PC-9 (cell line): ENCODE data around the gene TRAPPC6A. TPM values are rescaled to one million over a fixed set of nuclear protein-coding genes. Genes with fewer than 3 reads are reported as not detected.

Experiments used
- BruUV-seq: library from RNA; stranded (reverse); fragments of 400-500 nt; replicated peaks from 2 replicates; lab custom pipeline; 2021; lab: Mats Ljungman, UMichigan
- CTCF ChIA-PET: fragments of 300-600 bp; sonication (Branson Sonifier 250); formaldehyde crosslinking; loops from one replicate; lab custom pipeline; 2022; ENCODE audit warnings: antibody characterized with exemption; lab: Charles Lee
- POLR2A ChIA-PET: fragments of 300-600 bp; sonication (Branson Sonifier 250); formaldehyde crosslinking; loops from one replicate; lab custom pipeline; 2022; ENCODE audit warnings: antibody characterized with exemption; ENCODE audit not compliant: unreplicated experiment; lab: Charles Lee
- DNase-seq, 2 experiments: peaks; one replicate each; pipeline versions ENCODE4 v3.0.0 to v3.0.0-alpha.2; 2015 to 2022; ENCODE audit warnings: mixed read lengths in 1 of 2
- H2AFZ ChIP-seq: fragments of 200-600 bp; sonication (generic); 2 replicates; pipeline ENCODE4 v1.8.1; 2017; ENCODE audit warnings: antibody characterized with exemption
- H3F3A ChIP-seq: fragments of 200-600 bp; sonication (generic); 2 replicates; pipeline ENCODE4 v1.8.1; 2017; ENCODE audit warnings: antibody characterized with exemption, mild to moderate bottlenecking, low read depth; ENCODE audit not compliant: insufficient read depth
- H3K27ac ChIP-seq: fragments of 200-600 bp; sonication (generic); 2 replicates; pipeline ENCODE4 v1.6.1; 2016; ENCODE audit warnings: mixed run types
- H3K27me3 ChIP-seq: fragments of 200-600 bp; sonication (generic); 2 replicates; pipeline ENCODE4 v1.6.1; 2016; ENCODE audit warnings: low read depth, mixed run types; ENCODE audit not compliant: insufficient read depth
- H3K36me3 ChIP-seq: fragments of 200-600 bp; sonication (generic); 2 replicates; pipeline ENCODE4 v1.6.1; 2016; ENCODE audit warnings: low read depth, mixed run types
- H3K4me1 ChIP-seq: fragments of 200-600 bp; sonication (generic); replicated peaks from 2 replicates; pipeline ENCODE4 v1.6.1; 2016; ENCODE audit warnings: mixed run types; ENCODE audit not compliant: insufficient read depth
- H3K4me2 ChIP-seq: fragments of 200-600 bp; sonication (generic); 2 replicates; pipeline ENCODE4 v1.6.1; 2017; ENCODE audit warnings: mixed run types
- H3K4me3 ChIP-seq: fragments of 200-600 bp; sonication (generic); 2 replicates; pipeline ENCODE4 v1.6.1; 2016; ENCODE audit warnings: mixed run types
- H3K79me2 ChIP-seq: fragments of 200-600 bp; sonication (generic); 2 replicates; pipeline ENCODE4 v1.6.1; 2017; ENCODE audit warnings: low read depth, mixed run types
- H3K9me2 ChIP-seq: fragments of 200-600 bp; sonication (generic); 2 replicates; pipeline ENCODE4 v1.8.1; 2017; ENCODE audit warnings: mild to moderate bottlenecking; ENCODE audit not compliant: insufficient read depth
- H3K9me3 ChIP-seq: fragments of 200-600 bp; sonication (generic); 2 replicates; pipeline ENCODE4 v1.8.1; 2016; ENCODE audit warnings: low read depth; ENCODE audit not compliant: insufficient read depth
- H4K20me1 ChIP-seq: fragments of 200-600 bp; sonication (generic); 2 replicates; pipeline ENCODE4 v1.8.1; 2017; ENCODE audit not compliant: insufficient read depth
- EZH2 ChIP-seq: fragments of 200-600 bp; sonication (generic); IDR thresholded peaks from 2 replicates; pipeline ENCODE4 v1.8.0; 2017; ENCODE audit warnings: antibody characterized with exemption, low read depth
- intact Hi-C: fragments of 100-400 bp; cut with micrococcal nuclease; formaldehyde crosslinking; loops from one replicate; pipeline ENCODE4 v1.10.0; 2022; ENCODE audit not compliant: unreplicated experiment
- total RNA-seq: library from RNA; stranded (reverse); gene quantifications from 2 replicates; pipeline ENCODE4 v1.2.3, GENCODE V29; 2021
- TF ChIP-seq, protein P1 (sequence below): fragments of 200-600 bp; sonication (generic); conservative IDR thresholded peaks from 2 replicates; pipeline ENCODE4 v1.6.1; 2017; ENCODE audit warnings: mixed run types, antibody characterized with exemption, mild to moderate bottlenecking, moderate library complexity

Gene TRAPPC6A
- total RNA-seq, 1 experiment from 2014 or later: 61.6 TPM

DNA sequence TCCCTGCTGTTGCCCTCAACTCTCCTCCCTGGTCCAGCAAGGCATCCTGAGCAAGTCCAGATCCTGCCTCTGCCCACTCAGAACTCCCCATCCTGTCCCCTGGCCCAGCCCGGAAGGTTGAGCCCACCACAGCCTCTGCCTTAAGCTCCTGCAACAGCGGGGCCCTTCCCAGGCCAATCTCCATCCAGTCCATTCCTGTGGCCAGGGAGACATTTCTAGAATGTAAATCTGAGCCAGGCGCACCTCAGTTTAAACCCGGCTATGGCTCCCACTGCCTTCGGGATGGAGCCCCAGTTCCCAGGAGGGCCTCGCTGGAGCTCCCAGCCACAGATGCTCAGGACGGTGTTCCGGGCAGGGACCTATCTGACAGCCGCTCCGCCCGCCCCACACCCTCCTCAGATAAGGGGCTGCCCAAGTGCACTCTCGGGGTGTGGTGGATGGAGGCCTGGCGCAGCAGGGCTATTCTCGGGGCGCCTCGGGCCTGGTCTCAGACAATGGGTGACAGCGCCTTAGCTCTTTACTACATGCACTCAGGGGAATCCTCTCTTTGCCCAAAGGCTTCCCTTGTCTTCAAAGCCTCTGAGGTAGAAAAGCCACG, 5.3 kb downstream of the TRAPPC6A start:
- TF ChIP-seq, protein P1, sequence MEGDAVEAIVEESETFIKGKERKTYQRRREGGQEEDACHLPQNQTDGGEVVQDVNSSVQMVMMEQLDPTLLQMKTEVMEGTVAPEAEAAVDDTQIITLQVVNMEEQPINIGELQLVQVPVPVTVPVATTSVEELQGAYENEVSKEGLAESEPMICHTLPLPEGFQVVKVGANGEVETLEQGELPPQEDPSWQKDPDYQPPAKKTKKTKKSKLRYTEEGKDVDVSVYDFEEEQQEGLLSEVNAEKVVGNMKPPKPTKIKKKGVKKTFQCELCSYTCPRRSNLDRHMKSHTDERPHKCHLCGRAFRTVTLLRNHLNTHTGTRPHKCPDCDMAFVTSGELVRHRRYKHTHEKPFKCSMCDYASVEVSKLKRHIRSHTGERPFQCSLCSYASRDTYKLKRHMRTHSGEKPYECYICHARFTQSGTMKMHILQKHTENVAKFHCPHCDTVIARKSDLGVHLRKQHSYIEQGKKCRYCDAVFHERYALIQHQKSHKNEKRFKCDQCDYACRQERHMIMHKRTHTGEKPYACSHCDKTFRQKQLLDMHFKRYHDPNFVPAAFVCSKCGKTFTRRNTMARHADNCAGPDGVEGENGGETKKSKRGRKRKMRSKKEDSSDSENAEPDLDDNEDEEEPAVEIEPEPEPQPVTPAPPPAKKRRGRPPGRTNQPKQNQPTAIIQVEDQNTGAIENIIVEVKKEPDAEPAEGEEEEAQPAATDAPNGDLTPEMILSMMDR: no peak
- TF ChIP-seq EZH2: no peak
- no peak overlapping the region for H3K4me3 ChIP-seq
- ChIA-PET POLR2A (interaction anchor here (0.6 kb wide), 1 partner anchor 244 kb away, joined by 5 read pairs; no protein-coding TSS in a partner anchor), CTCF (no interaction called here)
- no peaks in the 10 kb centered on the region for H3K36me3 ChIP-seq
- H3F3A ChIP-seq: peaks cover 12% of the 10 kb centered on the region; the same call in 1 of the 2 replicates
- peaks cover 10% of the 10 kb centered on the region; the same call in 1 of the 2 replicates for H3K4me1 ChIP-seq
- no peaks in the 10 kb centered on the region for H3K27me3 ChIP-seq
- peaks cover 13% of the 10 kb centered on the region for H3K79me2 ChIP-seq
- H3K9me3 ChIP-seq: no peaks in the 10 kb centered on the region
- no peak overlapping the region for H3K27ac ChIP-seq
- no peak overlapping the region for H2AFZ ChIP-seq
- no peak overlapping the region for H3K4me2 ChIP-seq
- no peaks in the 10 kb centered on the region for H3K9me2 ChIP-seq
- intact Hi-C loops: no loop called here
- no peak for DNase-seq
- BruUV-seq: no TSS peak
- peaks cover 10% of the 10 kb centered on the region; the same call in 1 of the 2 replicates for H4K20me1 ChIP-seq

DNA sequence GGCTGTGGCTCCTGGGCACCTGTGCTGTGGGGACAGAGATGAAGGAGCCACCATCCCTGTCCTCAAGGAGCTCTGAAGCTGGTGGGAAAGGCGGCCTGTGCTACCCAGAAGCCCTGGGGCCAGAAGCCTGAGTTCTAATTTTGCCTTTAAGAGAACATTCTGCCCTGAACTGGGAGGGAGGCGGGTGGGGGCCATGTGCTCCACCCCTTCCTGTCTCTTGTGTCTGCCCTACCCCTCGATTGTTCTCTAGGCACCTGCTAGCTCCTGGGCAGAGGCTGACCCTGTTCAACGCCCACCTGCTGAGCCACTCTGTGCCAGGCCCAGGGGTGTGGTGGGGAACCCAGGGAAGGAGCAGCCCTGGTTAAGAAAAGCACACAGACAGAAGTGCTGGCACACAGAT, 5.9 kb downstream of the TRAPPC6A start:
- no peaks in the 10 kb centered on the region for H3K9me3 ChIP-seq
- peaks cover 6% of the 10 kb centered on the region; the same call in 1 of the 2 replicates for H3K4me1 ChIP-seq
- TF ChIP-seq, protein P1: no peak
- no peak for TF ChIP-seq EZH2
- no TSS peak for BruUV-seq
- peaks cover 7% of the 10 kb centered on the region; the same call in 1 of the 2 replicates for H3F3A ChIP-seq
- no peak overlapping the region for H3K4me3 ChIP-seq
- no peaks in the 10 kb centered on the region for H3K36me3 ChIP-seq
- ChIA-PET POLR2A (interaction anchor here (0.6 kb wide), 1 partner anchor 244 kb away, joined by 5 read pairs; no protein-coding TSS in a partner anchor), CTCF (no interaction called here)
- H3K27me3 ChIP-seq: no peaks in the 10 kb centered on the region
- no peak overlapping the region for H3K27ac ChIP-seq
- no peak for DNase-seq
- H3K4me2 ChIP-seq: no peak overlapping the region
- H3K9me2 ChIP-seq: no peaks in the 10 kb centered on the region
- peaks cover 8% of the 10 kb centered on the region for H3K79me2 ChIP-seq
- intact Hi-C loops: no loop called here
- H2AFZ ChIP-seq: no peak overlapping the region
- peaks cover 13% of the 10 kb centered on the region; the same call in 1 of the 2 replicates for H4K20me1 ChIP-seq

DNA sequence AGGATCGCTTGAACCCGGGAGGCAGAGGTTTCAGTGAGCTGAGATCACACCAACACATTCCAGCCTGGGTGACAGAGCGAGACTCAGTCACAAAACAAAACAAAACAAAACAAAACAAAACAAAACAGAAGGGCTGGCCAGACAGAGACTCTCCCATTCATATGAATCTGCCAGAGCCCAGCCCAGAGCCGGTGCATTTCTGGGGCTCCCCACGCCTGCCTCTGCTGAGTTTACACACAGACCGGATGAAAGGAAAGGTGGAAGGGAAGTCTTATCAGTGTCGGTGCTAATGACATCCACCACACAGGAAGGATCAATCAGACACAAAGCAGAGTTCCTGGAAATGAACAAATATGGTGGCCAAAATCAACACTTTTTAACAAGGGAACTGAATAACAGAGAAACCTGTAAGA, 6.8 kb downstream of the TRAPPC6A start:
- no peaks in the 10 kb centered on the region for H3K4me1 ChIP-seq
- no peaks in the 10 kb centered on the region for H3K9me2 ChIP-seq
- CTCF ChIA-PET: no interaction called here
- H3K27ac ChIP-seq: no peak overlapping the region
- no peaks in the 10 kb centered on the region for H3K9me3 ChIP-seq
- TF ChIP-seq, protein P1: no peak
- TF ChIP-seq EZH2: no peak
- H4K20me1 ChIP-seq: peaks cover 16% of the 10 kb centered on the region; the same call in 1 of the 2 replicates
- no peak overlapping the region for H3K4me2 ChIP-seq
- H3K4me3 ChIP-seq: no peak overlapping the region
- H3K27me3 ChIP-seq: no peaks in the 10 kb centered on the region
- H3K36me3 ChIP-seq: no peaks in the 10 kb centered on the region
- POLR2A ChIA-PET: interaction anchor here (0.5 kb wide), 1 partner anchor 325 kb away, joined by 3 read pairs; the partner anchor contains the start of gene NECTIN2
- peaks cover 5% of the 10 kb centered on the region; the same call in 1 of the 2 replicates for H3F3A ChIP-seq
- H2AFZ ChIP-seq: no peak overlapping the region
- no TSS peak for BruUV-seq
- DNase-seq: no peak
- intact Hi-C loops: no loop called here
- H3K79me2 ChIP-seq: no peaks in the 10 kb centered on the region
